ENCODE measurements around the gene GZMB.
"Not testable (repeated sequence)": the region's sequence is repeated elsewhere in the genome, so short reads cannot be mapped to it uniquely, and the experiment has no call there.

GZMB gene

GRCh38 chr14:24584402-24584801 is 49.6 kb downstream of the GZMB start:
- not testable (repeated sequence) for H4K12ac ChIP-seq (ENCODE audit: low read depth, low read length); H3K79me2 ChIP-seq (ENCODE audit: control insufficient read depth, insufficient read depth, low read length, poor library complexity); H3K4me3 ChIP-seq (ENCODE audit: low read depth, low read length); H3K4ac ChIP-seq (ENCODE audit: low read depth, low read length); H3K4me1 ChIP-seq (ENCODE audit: control insufficient read depth in 1 of 2, insufficient read depth in 2 of 2, low read length in 2 of 2); H3K23ac ChIP-seq (ENCODE audit: low read length); H4K91ac ChIP-seq (ENCODE audit: low read depth, low read length); H3K18ac ChIP-seq (ENCODE audit: low read length); H2BK5ac ChIP-seq (ENCODE audit: low read depth, low read length, poor library complexity); H3K27ac ChIP-seq (ENCODE audit: low read depth, low read length); H3K9me3 ChIP-seq (ENCODE audit: insufficient read depth, low read depth, low read length); H3K27me3 ChIP-seq (ENCODE audit: insufficient read depth, low read length); H2AFZ ChIP-seq (ENCODE audit: insufficient read depth, low read length, poor library complexity); H3K14ac ChIP-seq (ENCODE audit: low read length); H2BK120ac ChIP-seq (ENCODE audit: insufficient read depth, low read length, poor library complexity); H3K36me3 ChIP-seq (ENCODE audit: control insufficient read depth in 1 of 2, insufficient read depth in 2 of 2, low read length in 2 of 2); H2AK5ac ChIP-seq (ENCODE audit: low read length); DNase-seq; H3K4me2 ChIP-seq (ENCODE audit: low read length); H4K8ac ChIP-seq (ENCODE audit: low read depth, low read length); H3K79me1 ChIP-seq (ENCODE audit: low read length); H3K9ac ChIP-seq (ENCODE audit: low read length); H2BK12ac ChIP-seq (ENCODE audit: low read length)
- no CpG with 5 or more reads among the region's 3 CpGs for WGBS (ENCODE audit: extremely low coverage, insufficient coverage, insufficient read length)
